Naive thymus-derived CD8-positive, alpha-beta T cell (primary cell): ENCODE measurements around the gene ATP9A. TPM values are rescaled to one million over a fixed set of nuclear protein-coding genes. Genes with fewer than 3 reads are reported as not detected.
"Not testable (repeated sequence)": the region's sequence is repeated elsewhere in the genome, so short reads cannot be mapped to it uniquely, and the experiment has no call there.

Source experiments
- ATAC-seq, 2 donors: fragments of 150-1000 bp; cut with Tn5 transposase in 1 of 2; sonication (Bioruptor Pico), chemical (Tn5 transposase) in 1 of 2; 1 replicate in 1 of 2; 2 replicates in 1 of 2; pipeline ENCODE4 v1.10.0; 2021; ENCODE audit warnings: mild to moderate bottlenecking in 2 of 2, moderate library complexity in 2 of 2
- POLR2A ChIA-PET: fragments of 350-600 bp; sonication (Branson Sonifier 250); formaldehyde crosslinking; loops from one replicate; lab custom pipeline; 2021; ENCODE audit warnings: antibody characterized with exemption; lab: Charles Lee
- DNase-seq, 10 donors: peaks; one replicate each; pipeline versions ENCODE4 v3.0.0 to v3.0.0-alpha.2; 2020 to 2022
- H3K27ac Mint-ChIP-seq, 10 donors: one replicate each; pipeline ENCODE4 v1.8.0; 2020 to 2022; ENCODE audit warnings: mild to moderate bottlenecking in 10 of 10, mixed read lengths in 10 of 10, moderate library complexity in 4 of 10, inconsistent platforms in 1 of 10
- H3K27me3 Mint-ChIP-seq, 5 donors: one replicate each; pipeline ENCODE4 v1.8.0; 2021 to 2022; ENCODE audit warnings: mixed read lengths in 5 of 5
- H3K36me3 Mint-ChIP-seq, 3 donors: one replicate each; pipeline ENCODE4 v1.8.0; 2020 to 2022; ENCODE audit warnings: mixed read lengths in 3 of 3, mild to moderate bottlenecking in 2 of 3, inconsistent platforms in 1 of 3
- H3K4me1 Mint-ChIP-seq, 4 donors: one replicate each; pipeline ENCODE4 v1.8.0; 2021 to 2022; ENCODE audit warnings: mixed read lengths in 4 of 4
- H3K4me3 Mint-ChIP-seq, 10 donors: one replicate each; pipeline ENCODE4 v1.8.0; 2020 to 2022; ENCODE audit warnings: mild to moderate bottlenecking in 10 of 10, mixed read lengths in 10 of 10, moderate library complexity in 6 of 10, inconsistent platforms in 1 of 10
- H3K9me3 Mint-ChIP-seq, 9 donors: one replicate each; pipeline ENCODE4 v1.8.0; 2020 to 2022; ENCODE audit warnings: mixed read lengths in 9 of 9, mild to moderate bottlenecking in 3 of 9, inconsistent platforms in 1 of 9, moderate library complexity in 1 of 9
- polyA plus RNA-seq, 3 donors: library from polyadenylated mRNA; unstranded; fragments of 300-500 nt; fragmentation: Illumina TruSeq; gene quantifications; one replicate each; pipeline ENCODE4 v1.2.3, GENCODE V29; 2021
- total RNA-seq, 8 experiments: library from RNA in 2 of 8; stranded (reverse) in 2 of 8; gene quantifications; one replicate each; pipeline ENCODE4 v1.2.3 and lab custom pipeline; 2021 to 2026

Gene ATP9A
- total and polyA plus RNA-seq, 5 experiments from 2014 or later = 0.08 to 0.19 TPM; not detected in 3

- POLR2A ChIA-PET = no interaction called here
- Mint-ChIP-seq H3K4me1 (peaks cover 0 to 1% (median 0%) of the 10 kb centered on the region in 4 donors), H3K27me3 (peaks cover 2 to 7% (median 4%) of the 10 kb centered on the region in 5 donors), H3K9me3 (no peaks in the 10 kb centered on the region), H3K27ac (no peak overlapping the region), H3K36me3 (no peaks in the 10 kb centered on the region), H3K4me3 (no peak overlapping the region)
- no peak for ATAC-seq
- DNase-seq = no peak
Observed at GRCh38 chr20:51687108-51687507, 81.1 kb downstream of the ATP9A start.

DNA sequence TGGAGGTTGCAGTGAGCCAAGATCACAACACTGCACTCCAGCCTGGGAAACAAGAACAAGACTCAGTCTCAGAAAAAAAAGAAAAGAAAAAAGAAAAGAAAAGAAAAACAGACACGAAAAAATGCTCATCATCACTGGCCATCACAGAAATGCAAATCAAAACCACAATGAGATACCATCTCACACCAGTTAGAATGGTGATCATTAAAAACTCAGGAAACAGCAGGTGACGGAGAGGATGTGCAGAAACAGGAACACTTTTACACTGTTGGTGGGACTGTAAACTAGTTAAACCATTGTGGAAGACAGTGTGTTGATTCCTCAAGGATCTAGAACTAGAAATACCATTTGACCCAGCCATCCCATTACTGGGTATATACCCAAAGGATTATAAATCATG lies 82.7 kb downstream of the ATP9A start:
- POLR2A ChIA-PET, H3K36me3 Mint-ChIP-seq, ATAC-seq, H3K9me3 Mint-ChIP-seq, H3K4me3 Mint-ChIP-seq, H3K4me1 Mint-ChIP-seq, H3K27me3 Mint-ChIP-seq, H3K27ac Mint-ChIP-seq, DNase-seq: not testable (repeated sequence)

GRCh38 chr20:51680067-51680749 lies 88.0 kb downstream of the ATP9A start:
- peaks cover 0 to 2% (median 0%) of the 10 kb centered on the region in 3 donors for H3K36me3 Mint-ChIP-seq
- no peaks in the 10 kb centered on the region for H3K9me3 Mint-ChIP-seq
- no peak for ATAC-seq
- peak overlapping the region in 1 of 10 donors; percentile 66 for H3K27ac Mint-ChIP-seq
- DNase-seq = no peak
- H3K4me1 Mint-ChIP-seq = peaks cover 0 to 1% (median 0%) of the 10 kb centered on the region in 4 donors
- POLR2A ChIA-PET = no interaction called here
- peaks cover 0 to 9% (median 4%) of the 10 kb centered on the region in 5 donors for H3K27me3 Mint-ChIP-seq
- H3K4me3 Mint-ChIP-seq = no peak overlapping the region

GRCh38 chr20:51679254-51679921 lies 88.8 kb downstream of the ATP9A start:
- Mint-ChIP-seq H3K4me3 (no peak overlapping the region), H3K36me3 (peaks cover 0 to 2% (median 0%) of the 10 kb centered on the region in 3 donors), H3K27ac (no peak overlapping the region), H3K27me3 (peaks cover 0 to 9% (median 4%) of the 10 kb centered on the region in 5 donors), H3K4me1 (peaks cover 0 to 1% (median 0%) of the 10 kb centered on the region in 4 donors), H3K9me3 (no peaks in the 10 kb centered on the region)
- DNase-seq (no peak), ATAC-seq (no peak)
- POLR2A ChIA-PET = no interaction called here

DNA sequence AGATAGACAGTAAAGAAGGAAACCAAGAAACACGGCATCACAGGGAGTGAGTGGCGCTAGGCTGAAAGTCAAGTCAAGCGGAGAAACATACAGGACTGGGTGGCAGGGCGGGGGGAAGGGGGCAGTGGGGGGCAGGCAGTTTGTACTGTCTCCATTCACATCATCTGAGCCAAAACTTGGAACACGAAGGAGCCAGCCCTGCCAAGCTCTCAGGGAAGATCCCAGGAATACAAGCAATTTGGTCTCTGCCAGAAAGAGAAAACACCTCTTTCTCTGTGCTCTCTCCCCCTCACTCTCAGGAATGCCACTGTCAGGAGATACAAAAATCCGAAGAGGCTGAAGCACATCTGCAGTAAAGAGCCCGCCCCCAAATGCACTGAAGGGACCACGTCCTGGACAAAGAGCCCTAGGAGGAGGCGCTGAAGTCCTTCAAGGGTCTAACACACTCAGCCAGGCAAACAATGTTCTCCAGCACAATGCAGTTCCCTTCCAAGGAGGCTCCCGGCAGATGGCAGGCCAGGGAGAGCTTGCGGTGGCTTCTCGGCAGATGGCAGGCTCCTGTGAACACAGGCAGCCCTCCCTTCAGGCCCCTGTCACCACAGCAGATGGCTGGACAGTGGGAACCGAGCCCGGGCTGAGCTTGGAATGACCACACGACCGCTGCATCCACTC lies 90.0 kb downstream of the ATP9A start:
- H3K27ac Mint-ChIP-seq = no peak overlapping the region
- H3K4me3 Mint-ChIP-seq = no peak overlapping the region
- POLR2A ChIA-PET = no interaction called here
- ATAC-seq (no peak), DNase-seq (no peak)
- H3K4me1 Mint-ChIP-seq = peaks cover 0 to 1% (median 0%) of the 10 kb centered on the region in 4 donors
- H3K36me3 Mint-ChIP-seq = peaks cover 0 to 2% (median 0%) of the 10 kb centered on the region in 3 donors
- no peaks in the 10 kb centered on the region for H3K9me3 Mint-ChIP-seq
- H3K27me3 Mint-ChIP-seq = peaks cover 0 to 7% (median 4%) of the 10 kb centered on the region in 5 donors

DNA sequence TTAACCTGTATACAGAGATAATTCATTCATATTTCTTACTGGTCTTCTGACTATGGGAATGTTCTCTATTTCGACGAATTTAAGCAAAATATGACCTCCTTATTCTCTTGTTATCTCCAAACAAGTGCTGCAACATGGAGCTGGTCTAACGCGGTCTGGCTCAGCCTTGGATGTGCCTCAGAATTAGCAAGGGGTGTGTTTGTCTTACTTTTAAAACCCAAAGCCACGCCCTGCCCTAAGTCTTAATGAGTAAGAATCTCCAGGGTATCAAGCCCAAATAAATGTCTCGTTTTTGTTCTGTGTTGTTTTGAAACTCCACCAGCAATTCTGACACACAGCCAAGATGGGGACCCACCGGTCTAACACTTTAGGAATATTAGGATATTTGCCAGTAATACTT lies 99.2 kb downstream of the ATP9A start:
- Mint-ChIP-seq H3K4me1 (peaks cover 8 to 23% (median 14%) of the 10 kb centered on the region in 4 donors), H3K27ac (no peak overlapping the region), H3K4me3 (no peak overlapping the region), H3K9me3 (no peaks in the 10 kb centered on the region), H3K27me3 (peaks cover 0 to 7% (median 5%) of the 10 kb centered on the region in 5 donors), H3K36me3 (no peaks in the 10 kb centered on the region)
- no peak for ATAC-seq
- no peak for DNase-seq
- POLR2A ChIA-PET = no interaction called here

DNA sequence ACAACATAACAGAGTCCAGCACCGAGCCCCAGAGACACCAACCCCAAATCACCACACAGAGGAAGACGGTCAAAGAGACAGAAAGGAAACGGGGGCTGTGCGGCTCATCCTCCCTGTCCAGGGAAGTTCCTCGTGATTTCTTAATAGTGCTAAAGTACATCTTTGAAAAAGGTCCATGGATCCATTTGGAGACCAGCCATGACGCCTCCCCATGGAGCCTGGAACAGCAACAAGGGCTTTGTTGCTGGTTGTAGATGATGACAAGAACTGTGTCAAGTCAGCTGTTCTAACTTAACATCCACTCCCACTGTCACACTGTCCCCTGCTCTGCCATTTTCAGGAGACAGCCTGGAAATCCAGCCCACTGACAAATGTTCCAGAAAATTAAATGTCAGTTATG lies 99.7 kb downstream of the ATP9A start:
- Mint-ChIP-seq H3K27ac (peak overlapping the region in 1 of 10 donors; percentile 29), H3K4me3 (no peak overlapping the region), H3K4me1 (peaks cover 8 to 23% (median 14%) of the 10 kb centered on the region in 4 donors), H3K36me3 (no peaks in the 10 kb centered on the region), H3K9me3 (no peaks in the 10 kb centered on the region), H3K27me3 (peaks cover 0 to 7% (median 5%) of the 10 kb centered on the region in 5 donors)
- POLR2A ChIA-PET = no interaction called here
- ATAC-seq = no peak
- DNase-seq = no peak

- Mint-ChIP-seq H3K36me3 (no peaks in the 10 kb centered on the region), H3K27me3 (peaks cover 0 to 7% (median 5%) of the 10 kb centered on the region in 5 donors), H3K4me3 (peak overlapping the region in 6 of 10 donors; percentile 20 to 73 (median 35)), H3K9me3 (no peaks in the 10 kb centered on the region), H3K27ac (peak overlapping the region in 7 of 10 donors; percentile 0 to 79 (median 61)), H3K4me1 (peaks cover 8 to 25% (median 14%) of the 10 kb centered on the region in 4 donors)
- ATAC-seq (no peak), DNase-seq (no peak)
- POLR2A ChIA-PET = no interaction called here
Observed at GRCh38 chr20:51667491-51667890, 100.7 kb downstream of the ATP9A start.

- Mint-ChIP-seq H3K36me3 (no peaks in the 10 kb centered on the region), H3K27me3 (peaks cover 0 to 7% (median 5%) of the 10 kb centered on the region in 5 donors), H3K9me3 (no peaks in the 10 kb centered on the region), H3K27ac (peak overlapping the region; percentile 0 to 79 (median 60)), H3K4me1 (peaks cover 8 to 28% (median 15%) of the 10 kb centered on the region in 4 donors), H3K4me3 (peak overlapping the region in 6 of 10 donors; percentile 20 to 73 (median 35))
- DNase-seq (peak in 1 of 10 donors; percentile 17), ATAC-seq (peak in 1 of 2 donors; percentile 36)
- POLR2A ChIA-PET = no interaction called here
Observed at GRCh38 chr20:51667002-51667408, 101.2 kb downstream of the ATP9A start.

DNA sequence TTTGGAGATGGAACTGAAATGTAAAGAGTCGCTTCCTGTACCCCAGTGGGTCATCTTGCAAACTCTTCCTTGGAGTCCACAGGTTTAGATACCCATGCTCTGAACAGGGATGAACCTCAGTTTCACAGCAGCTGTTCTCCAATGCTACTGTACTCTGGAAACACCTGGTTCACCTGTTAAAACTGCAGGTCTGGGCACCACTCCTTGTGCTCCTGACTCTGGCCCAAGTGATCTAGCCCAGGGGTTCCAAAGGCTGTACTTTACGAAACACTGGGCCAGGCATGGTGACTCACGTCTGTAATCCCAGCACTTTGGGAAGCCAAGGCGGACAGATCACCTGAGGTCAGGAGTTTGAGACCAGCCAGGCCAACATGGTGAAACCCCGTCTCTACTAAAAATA lies 102.1 kb downstream of the ATP9A start:
- Mint-ChIP-seq H3K4me1 (peaks cover 10 to 37% (median 22%) of the 10 kb centered on the region in 4 donors), H3K4me3 (peak overlapping the region in 1 of 10 donors; percentile 20), H3K27me3 (peaks cover 0 to 5% (median 2%) of the 10 kb centered on the region in 5 donors), H3K36me3 (no peaks in the 10 kb centered on the region), H3K9me3 (no peaks in the 10 kb centered on the region), H3K27ac (no peak overlapping the region)
- no peak for ATAC-seq
- DNase-seq = no peak
- POLR2A ChIA-PET = interaction anchor here (0.6 kb wide), 1 partner anchor 819 kb away, joined by 7 read pairs; no protein-coding TSS in a partner anchor

- H3K36me3 Mint-ChIP-seq = no peaks in the 10 kb centered on the region
- peak overlapping the region in 1 of 10 donors; percentile 20 for H3K4me3 Mint-ChIP-seq
- H3K27ac Mint-ChIP-seq = peak overlapping the region in 2 of 10 donors; percentile 13 to 43
- DNase-seq = no peak
- ATAC-seq = no peak
- H3K9me3 Mint-ChIP-seq = no peaks in the 10 kb centered on the region
- H3K27me3 Mint-ChIP-seq = peaks cover 0 to 5% (median 1%) of the 10 kb centered on the region in 5 donors
- peaks cover 10 to 38% (median 23%) of the 10 kb centered on the region in 4 donors for H3K4me1 Mint-ChIP-seq
- POLR2A ChIA-PET = interaction anchor here (0.6 kb wide), 1 partner anchor 819 kb away, joined by 7 read pairs; no protein-coding TSS in a partner anchor
Observed at GRCh38 chr20:51665543-51666118, 102.6 kb downstream of the ATP9A start.

GRCh38 chr20:51661609-51662178 lies 106.5 kb downstream of the ATP9A start:
- DNase-seq (peak in 1 of 10 donors; percentile 9), ATAC-seq (peak; percentile 54 to 81)
- H3K4me1 Mint-ChIP-seq = peaks cover 2 to 23% (median 12%) of the 10 kb centered on the region in 4 donors
- POLR2A ChIA-PET = interaction anchor here (1.1 kb wide), 1 partner anchor 11 kb away, joined by 3 read pairs; no protein-coding TSS in a partner anchor
- H3K4me3 Mint-ChIP-seq = no peak overlapping the region
- H3K27ac Mint-ChIP-seq = peak overlapping the region in 2 of 10 donors; percentile 16 to 60
- H3K9me3 Mint-ChIP-seq = no peaks in the 10 kb centered on the region
- no peaks in the 10 kb centered on the region for H3K36me3 Mint-ChIP-seq
- peaks cover 0 to 1% (median 0%) of the 10 kb centered on the region in 5 donors for H3K27me3 Mint-ChIP-seq
